ENCODE data around the gene IGHMBP2. TPM values are rescaled to one million over a fixed set of nuclear protein-coding genes. Genes with fewer than 3 reads are reported as not detected.

IGHMBP2 gene
- polyA plus RNA-seq, 6 donors from 2014 or later, result 3.1 to 12.6 (median 6.8) TPM

DNA sequence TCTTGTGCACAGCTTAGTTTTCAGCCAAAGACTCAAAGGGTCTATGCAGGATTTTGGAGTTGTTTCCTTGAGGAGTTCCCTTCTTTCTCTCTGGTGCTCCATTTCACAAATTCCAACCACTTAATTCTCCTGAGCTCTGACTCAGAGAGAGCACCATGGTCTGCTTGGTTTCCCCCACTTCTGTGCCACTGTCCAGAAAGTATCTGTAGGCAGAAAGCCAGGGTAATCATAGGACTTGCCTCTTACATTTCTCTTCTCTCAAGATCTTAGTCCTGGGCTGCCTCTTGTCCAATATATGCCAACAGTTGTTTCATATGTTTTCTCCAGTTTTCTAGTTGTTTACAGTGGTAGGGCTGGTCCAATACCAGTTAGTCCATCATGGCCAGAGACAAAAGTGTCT is 83.5 kb downstream of the IGHMBP2 start:
- DNase-seq (no peak), ATAC-seq (ENCODE audit: low read depth in 2 of 2) (no peak)
- Mint-ChIP-seq H3K27ac (no peak overlapping the region), H3K9me3 (peaks cover 4 to 27% (median 16%) of the 10 kb centered on the region in 7 donors), H3K4me3 (no peak overlapping the region), H3K36me3 (peaks cover 0 to 22% of the 10 kb centered on the region in 2 donors), H3K4me1 (peaks cover 0 to 1% (median 0%) of the 10 kb centered on the region in 3 donors), H3K27me3 (peaks cover 24 to 56% (median 31%) of the 10 kb centered on the region in 3 donors)

DNA sequence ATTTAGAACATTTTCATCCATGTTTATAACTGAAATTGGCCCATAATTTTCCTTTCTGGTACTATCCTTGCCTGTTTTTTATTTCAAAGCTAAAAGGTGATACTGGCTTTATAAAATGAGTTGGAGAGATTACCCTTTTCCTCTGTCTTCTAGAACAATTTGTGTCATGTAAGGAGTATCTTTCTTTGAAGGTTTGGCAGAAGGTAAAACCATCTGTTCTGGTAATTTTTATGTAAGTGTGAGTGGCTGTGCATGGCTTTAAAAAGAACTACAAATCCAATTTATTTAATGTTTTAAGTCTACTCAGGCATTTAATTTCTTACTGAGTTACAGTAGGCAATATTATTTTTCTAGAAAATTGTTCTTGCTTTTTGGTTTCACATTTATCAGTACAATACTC is 84.8 kb downstream of the IGHMBP2 start:
- ATAC-seq (ENCODE audit: low read depth in 2 of 2) (no peak), DNase-seq (no peak)
- H3K27me3 Mint-ChIP-seq, result peaks cover 34 to 60% (median 36%) of the 10 kb centered on the region in 3 donors
- H3K36me3 Mint-ChIP-seq, result peaks cover 0 to 17% of the 10 kb centered on the region in 2 donors
- no peak overlapping the region for H3K4me3 Mint-ChIP-seq
- H3K9me3 Mint-ChIP-seq, result peaks cover 3 to 19% (median 12%) of the 10 kb centered on the region in 7 donors
- peaks cover 0 to 3% (median 0%) of the 10 kb centered on the region in 3 donors for H3K4me1 Mint-ChIP-seq
- no peak overlapping the region for H3K27ac Mint-ChIP-seq

Other genes with a start within 250 kb of the IGHMBP2 start
- gene GAL, start 219.3 kb upstream of the IGHMBP2 start, polyA plus RNA-seq (ENCODE audit: low read depth in 6 of 6), result not detected
- gene TESMIN, start 152.4 kb upstream of the IGHMBP2 start, polyA plus RNA-seq (ENCODE audit: low read depth in 6 of 6), result 1 to 10 TPM in 4 of 6 donors, under 1 TPM in 1, not detected in 1; 0.61 to 2.5 (median 1.7) TPM
- gene CPT1A, start 62.0 kb upstream of the IGHMBP2 start, polyA plus RNA-seq (ENCODE audit: low read depth in 6 of 6), result 10 to 100 TPM in 1 of 6 donors, 1 to 10 TPM in 4, under 1 TPM in 1; 0.73 to 13.9 (median 3.2) TPM
- 100 to 1,000 TPM in 5 of 6 donors, 10 to 100 TPM in 1; 94.8 to 125 (median 116) TPM for gene MRPL21, start 59 bp upstream of the IGHMBP2 start, polyA plus RNA-seq (ENCODE audit: low read depth in 6 of 6)
- gene MRGPRD, start 77.1 kb downstream of the IGHMBP2 start, polyA plus RNA-seq (ENCODE audit: low read depth in 6 of 6), result not detected
- not detected for gene MRGPRF, start 109.4 kb downstream of the IGHMBP2 start, polyA plus RNA-seq (ENCODE audit: low read depth in 6 of 6)
- gene TPCN2, start 145.0 kb downstream of the IGHMBP2 start, polyA plus RNA-seq (ENCODE audit: low read depth in 6 of 6), result 10 to 100 TPM in 1 of 6 donors, 1 to 10 TPM in 5; 4.8 to 12.5 (median 6.9) TPM